GM21723 (cell line): Measurements from ENCODE around the gene NFKBIB.
"Not testable (repeated sequence)": the region's sequence is repeated elsewhere in the genome, so short reads cannot be mapped to it uniquely, and the experiment has no call there.

Experiments
- ATAC-seq: cut with Tn5 transposase; IDR thresholded peaks from one replicate; pipeline ENCODE4 v1.9.1; 2021; ENCODE audit warnings: mild to moderate bottlenecking, moderate library complexity; ENCODE audit not compliant: unreplicated experiment

Gene NFKBIB

GRCh38 chr19:38924388-38924787 is 24.6 kb downstream of the NFKBIB start:
- ATAC-seq, result no peak

- no peak for ATAC-seq
Measured at GRCh38 chr19:38928391-38929001, 28.7 kb downstream of the NFKBIB start.

- ATAC-seq, result peak; percentile 62
Measured at GRCh38 chr19:38929929-38930775, 30.4 kb downstream of the NFKBIB start, which contains the start of gene SARS2. SARS2 (minus strand) TSS chr19:38930763; CDS start chr19:38930736, 27 bp downstream.

- ATAC-seq, result peak; percentile 90
Measured at GRCh38 chr19:38930776-38931520, 31.2 kb downstream of the NFKBIB start, which contains the start of gene MRPS12. MRPS12 (plus strand) TSS chr19:38930944; CDS start chr19:38931295, 351 bp downstream.

GRCh38 chr19:38931521-38931793 is 31.7 kb downstream of the NFKBIB start:
- ATAC-seq, result no peak

GRCh38 chr19:38932425-38933179 is 32.8 kb downstream of the NFKBIB start:
- ATAC-seq, result no peak

GRCh38 chr19:38933544-38933943 is 33.8 kb downstream of the NFKBIB start:
- ATAC-seq, result no peak

GRCh38 chr19:38939957-38940356 is 40.2 kb downstream of the NFKBIB start:
- ATAC-seq, result no peak

GRCh38 chr19:38941466-38941865 is 41.7 kb downstream of the NFKBIB start:
- not testable (repeated sequence) for ATAC-seq

GRCh38 chr19:38941979-38942378 is 42.2 kb downstream of the NFKBIB start:
- no peak for ATAC-seq

GRCh38 chr19:38942471-38943181 is 42.9 kb downstream of the NFKBIB start:
- no peak for ATAC-seq

GRCh38 chr19:38944981-38945506 is 45.3 kb downstream of the NFKBIB start:
- no peak for ATAC-seq

- ATAC-seq, result no peak
Measured at GRCh38 chr19:38945562-38946228, 45.9 kb downstream of the NFKBIB start.

- no peak for ATAC-seq
Measured at GRCh38 chr19:38946229-38947010, 46.7 kb downstream of the NFKBIB start.

- no peak for ATAC-seq
Measured at GRCh38 chr19:38949580-38950367, 50.0 kb downstream of the NFKBIB start.

- ATAC-seq, result no peak
Measured at GRCh38 chr19:38951187-38951586, 51.4 kb downstream of the NFKBIB start.

- no peak for ATAC-seq
Measured at GRCh38 chr19:38952395-38953165, 52.8 kb downstream of the NFKBIB start.
